GM19240 (cell line): ENCODE data around the gene NADK2.
"Not testable (repeated sequence)": the region's sequence is repeated elsewhere in the genome, so short reads cannot be mapped to it uniquely, and the experiment has no call there.

Source experiments
- DNase-seq: peaks from one replicate; pipeline ENCODE4 v3.0.0; 2011; ENCODE audit warnings: low spot score; ENCODE audit not compliant: insufficient read length

The NADK2 gene

GRCh38 chr5:36208786-36209185, 32.9 kb downstream of the NADK2 start:
- DNase-seq = no peak

GRCh38 chr5:36206913-36207312, 34.8 kb downstream of the NADK2 start:
- no peak for DNase-seq

GRCh38 chr5:36205329-36205728, 36.4 kb downstream of the NADK2 start:
- no peak for DNase-seq

GRCh38 chr5:36202521-36202961, 39.2 kb downstream of the NADK2 start:
- DNase-seq = no peak

GRCh38 chr5:36200513-36200912, 41.2 kb downstream of the NADK2 start:
- no peak for DNase-seq

- DNase-seq = no peak
Measured at GRCh38 chr5:36199620-36200019, 42.1 kb downstream of the NADK2 start.

- DNase-seq = not testable (repeated sequence)
Measured at GRCh38 chr5:36198783-36199182, 42.9 kb downstream of the NADK2 start.

GRCh38 chr5:36198281-36198680, 43.4 kb downstream of the NADK2 start:
- DNase-seq = no peak

- DNase-seq = no peak
Measured at GRCh38 chr5:36193746-36194145, 48.0 kb downstream of the NADK2 start.

GRCh38 chr5:36184408-36184807, 57.3 kb downstream of the NADK2 start:
- not testable (repeated sequence) for DNase-seq

- DNase-seq = no peak
Measured at GRCh38 chr5:36181774-36182173, 60.0 kb downstream of the NADK2 start.

- DNase-seq = no peak
Measured at GRCh38 chr5:36180556-36181350, 61.0 kb downstream of the NADK2 start.

- no peak for DNase-seq
Measured at GRCh38 chr5:36179950-36180349, 61.8 kb downstream of the NADK2 start.

GRCh38 chr5:36178524-36178890, 63.2 kb downstream of the NADK2 start:
- DNase-seq = no peak

GRCh38 chr5:36177715-36178523, 63.8 kb downstream of the NADK2 start:
- DNase-seq = no peak

GRCh38 chr5:36177154-36177553, 64.6 kb downstream of the NADK2 start:
- peak; percentile 11 for DNase-seq

- DNase-seq = no peak
Measured at GRCh38 chr5:36175043-36175442, 66.7 kb downstream of the NADK2 start.

GRCh38 chr5:36174119-36174518, 67.6 kb downstream of the NADK2 start:
- no peak for DNase-seq

- DNase-seq = no peak
Measured at GRCh38 chr5:36173426-36173825, 68.3 kb downstream of the NADK2 start.

- no peak for DNase-seq
Measured at GRCh38 chr5:36172599-36172998, 69.1 kb downstream of the NADK2 start.

- DNase-seq = no peak
Measured at GRCh38 chr5:36170832-36171424, 70.8 kb downstream of the NADK2 start.

GRCh38 chr5:36168737-36169136, 73.0 kb downstream of the NADK2 start:
- no peak for DNase-seq
